Omental fat pad (tissue), 4 donors: Measurements from ENCODE around the gene C8G. TPM values are rescaled to one million over a fixed set of nuclear protein-coding genes. Genes with fewer than 3 reads are reported as not detected.

Source experiments
- ATAC-seq: fragments of 150-250 bp; one replicate; pipeline ENCODE4 v1.9.1; 2016; ENCODE audit warnings: mild to moderate bottlenecking, moderate library complexity; ENCODE audit not compliant: low FRiP score
- DNase-seq: peaks from one replicate; pipeline ENCODE4 v3.0.0-alpha.2; 2019; ENCODE audit warnings: low spot score
- total RNA-seq, 4 donors: library from RNA; depleted of rRNA; stranded (reverse); fragments of >200 nt; gene quantifications; one replicate each; pipeline ENCODE4 v1.1.0, GENCODE V29; 2016
- TF ChIP-seq, protein P1 (sequence below), 3 donors: fragments of 450-650 bp; IDR thresholded peaks; one replicate each; pipeline ENCODE4 v1.5.1; 2016 to 2017; ENCODE audit warnings: antibody characterized with exemption in 3 of 3, mild to moderate bottlenecking in 3 of 3, moderate library complexity in 2 of 3

The C8G gene
- total RNA-seq, 4 donors from 2014 or later, result 4.3 TPM; not detected in 3

DNA sequence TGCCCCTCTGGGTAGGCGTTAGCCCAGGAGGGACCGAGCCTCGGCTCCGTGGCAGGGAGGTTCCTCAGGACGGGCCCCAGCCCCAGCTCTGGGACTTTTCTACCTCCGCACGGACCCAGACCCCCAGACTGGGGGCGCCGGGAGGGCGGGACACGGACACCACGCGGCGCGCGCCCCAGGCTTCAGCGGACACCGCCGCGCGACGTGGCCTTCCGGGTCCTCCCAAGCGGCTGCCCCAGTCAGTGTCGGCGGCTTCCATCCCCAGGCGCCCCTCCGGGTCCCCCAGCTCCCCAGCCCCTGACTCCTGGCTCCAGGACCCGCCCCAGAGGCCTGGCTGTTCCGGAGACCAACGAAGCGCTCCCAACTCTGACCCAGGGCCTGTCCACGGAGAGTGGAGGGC is 40.8 kb downstream of the C8G start:
- ATAC-seq (no peak), DNase-seq (no peak)
- TF ChIP-seq, protein P1, sequence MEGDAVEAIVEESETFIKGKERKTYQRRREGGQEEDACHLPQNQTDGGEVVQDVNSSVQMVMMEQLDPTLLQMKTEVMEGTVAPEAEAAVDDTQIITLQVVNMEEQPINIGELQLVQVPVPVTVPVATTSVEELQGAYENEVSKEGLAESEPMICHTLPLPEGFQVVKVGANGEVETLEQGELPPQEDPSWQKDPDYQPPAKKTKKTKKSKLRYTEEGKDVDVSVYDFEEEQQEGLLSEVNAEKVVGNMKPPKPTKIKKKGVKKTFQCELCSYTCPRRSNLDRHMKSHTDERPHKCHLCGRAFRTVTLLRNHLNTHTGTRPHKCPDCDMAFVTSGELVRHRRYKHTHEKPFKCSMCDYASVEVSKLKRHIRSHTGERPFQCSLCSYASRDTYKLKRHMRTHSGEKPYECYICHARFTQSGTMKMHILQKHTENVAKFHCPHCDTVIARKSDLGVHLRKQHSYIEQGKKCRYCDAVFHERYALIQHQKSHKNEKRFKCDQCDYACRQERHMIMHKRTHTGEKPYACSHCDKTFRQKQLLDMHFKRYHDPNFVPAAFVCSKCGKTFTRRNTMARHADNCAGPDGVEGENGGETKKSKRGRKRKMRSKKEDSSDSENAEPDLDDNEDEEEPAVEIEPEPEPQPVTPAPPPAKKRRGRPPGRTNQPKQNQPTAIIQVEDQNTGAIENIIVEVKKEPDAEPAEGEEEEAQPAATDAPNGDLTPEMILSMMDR (IDR thresholded peaks at IDR 0.05), result no peak

DNA sequence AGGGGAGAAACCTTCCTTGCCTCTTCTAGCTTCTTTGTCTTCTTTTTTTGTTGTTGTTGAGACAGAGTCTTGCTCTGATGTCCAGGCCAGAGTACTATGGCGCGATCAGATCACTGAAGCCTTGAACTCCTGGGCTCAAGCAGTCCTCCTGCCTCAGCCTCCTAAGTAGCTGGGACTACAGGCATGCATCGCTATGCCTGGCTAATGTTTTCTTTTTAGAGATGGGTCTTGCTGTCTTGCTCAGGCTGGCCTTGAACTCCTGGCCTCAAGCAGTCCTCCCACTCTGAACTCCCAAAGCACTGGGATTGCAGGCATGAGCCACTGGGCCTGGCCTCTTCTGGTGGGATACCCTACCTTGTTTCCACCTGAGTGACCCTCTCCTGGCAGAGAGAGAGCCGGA is 43.8 kb downstream of the C8G start:
- TF ChIP-seq, protein P1 (IDR thresholded peaks at IDR 0.05), result no peak
- no peak for ATAC-seq
- no peak for DNase-seq

DNA sequence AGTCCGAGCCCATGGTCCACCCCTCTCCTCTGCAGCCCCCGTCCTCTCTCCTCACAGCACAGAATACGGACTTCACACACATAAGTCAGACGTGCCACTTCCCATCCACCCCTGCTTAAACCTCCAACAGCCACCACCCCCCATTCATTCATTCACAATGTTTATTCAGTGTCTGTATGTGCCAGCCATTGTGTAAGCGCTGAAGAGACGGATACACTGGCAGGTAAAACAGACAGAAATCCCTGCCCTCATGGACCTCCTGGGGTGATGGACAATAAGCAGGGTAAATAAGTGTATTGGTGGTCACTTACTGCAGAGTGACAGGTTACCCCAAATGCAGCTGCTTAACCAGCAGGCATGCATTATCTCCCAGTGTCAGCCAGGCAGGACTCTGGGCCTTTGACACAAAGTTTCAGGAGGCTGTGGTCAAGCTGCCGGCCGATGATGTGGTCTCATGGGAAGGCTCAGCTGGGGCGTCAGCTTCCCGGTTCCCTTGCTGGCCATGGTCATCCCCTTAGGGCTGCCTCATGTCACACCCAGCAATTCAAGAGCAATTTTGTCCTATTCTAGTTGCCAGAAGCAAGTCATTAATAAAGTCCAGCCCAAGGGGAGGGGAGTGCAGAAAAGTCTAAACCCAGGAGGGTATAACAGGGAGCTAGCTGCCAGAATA is 45.3 kb downstream of the C8G start:
- TF ChIP-seq, protein P1 (IDR thresholded peaks at IDR 0.05), result no peak
- ATAC-seq (no peak), DNase-seq (no peak)

DNA sequence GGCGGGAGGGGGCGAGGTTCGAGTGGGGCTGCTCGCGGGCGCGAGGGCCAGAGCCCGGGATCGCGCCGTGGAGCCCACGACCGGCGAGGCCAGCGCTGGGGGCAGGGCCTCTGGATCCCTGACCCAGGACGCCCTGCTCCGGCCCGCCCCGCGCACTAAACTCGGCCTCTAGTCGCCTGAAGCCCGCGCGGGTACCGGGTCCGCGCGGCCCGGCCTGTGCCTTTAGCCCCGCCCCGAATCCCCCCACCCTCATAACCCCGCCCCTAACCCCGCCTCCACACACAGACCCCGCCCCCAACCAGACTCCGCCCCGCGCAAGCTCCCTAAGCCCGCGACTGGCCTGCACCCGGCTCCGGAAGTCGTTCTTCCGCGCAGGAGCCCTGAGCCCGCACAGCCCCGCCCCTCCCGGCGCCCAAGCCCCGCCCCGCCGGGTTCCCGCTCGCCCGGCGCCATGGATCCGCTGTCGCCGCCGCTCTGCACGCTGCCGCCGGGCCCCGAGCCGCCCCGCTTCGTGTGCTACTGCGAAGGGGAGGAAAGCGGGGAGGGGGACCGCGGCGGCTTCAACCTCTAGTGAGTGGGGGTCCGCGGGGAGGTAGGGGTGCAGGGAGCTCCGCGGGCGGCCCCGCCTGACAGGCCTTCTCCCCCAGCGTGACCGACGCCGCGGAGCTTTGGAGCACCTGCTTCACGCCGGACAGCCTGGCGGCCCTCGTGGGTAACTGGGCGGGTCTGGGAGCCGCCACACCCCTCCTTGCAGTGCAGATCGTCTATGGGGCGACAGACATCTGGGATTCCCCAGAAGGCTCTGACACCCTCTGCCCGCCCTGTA is 47.2 kb downstream of the C8G start, which contains the start of gene PAXX:
Gene PAXX (plus strand): TSS at position 430 of the 826 bp plus-strand sequence. CDS start 22 bp downstream, at position 452.
- TF ChIP-seq, protein P1 (IDR thresholded peaks at IDR 0.05), result no peak
- peak; percentile 90 for ATAC-seq
- peak; percentile 82 for DNase-seq

DNA sequence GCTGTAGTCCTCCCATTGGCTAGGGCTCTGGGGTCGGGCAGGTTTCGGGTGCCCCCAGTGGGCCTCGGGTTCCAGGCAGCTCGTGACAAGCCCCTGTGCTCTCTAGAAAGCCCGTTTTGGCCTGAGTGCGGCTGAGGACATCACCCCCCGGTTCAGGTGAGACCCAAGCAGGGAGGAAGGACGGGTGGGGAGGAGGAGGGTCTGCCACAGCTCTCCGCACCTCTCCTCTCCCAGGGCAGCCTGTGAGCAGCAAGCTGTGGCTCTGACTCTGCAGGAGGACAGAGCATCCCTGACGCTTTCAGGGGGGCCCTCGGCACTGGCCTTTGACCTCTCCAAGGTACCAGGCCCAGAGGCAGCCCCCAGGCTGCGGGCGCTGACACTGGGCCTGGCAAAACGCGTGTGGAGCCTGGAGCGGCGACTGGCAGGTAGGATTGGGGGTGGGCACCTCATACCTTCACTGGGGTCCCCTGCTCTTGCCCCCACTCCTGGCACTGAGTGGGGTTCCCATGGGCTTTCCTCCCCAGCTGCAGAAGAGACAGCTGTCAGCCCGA is 47.9 kb downstream of the C8G start:
- TF ChIP-seq, protein P1 (IDR thresholded peaks at IDR 0.05), result no peak
- no peak for DNase-seq
- ATAC-seq, result no peak

DNA sequence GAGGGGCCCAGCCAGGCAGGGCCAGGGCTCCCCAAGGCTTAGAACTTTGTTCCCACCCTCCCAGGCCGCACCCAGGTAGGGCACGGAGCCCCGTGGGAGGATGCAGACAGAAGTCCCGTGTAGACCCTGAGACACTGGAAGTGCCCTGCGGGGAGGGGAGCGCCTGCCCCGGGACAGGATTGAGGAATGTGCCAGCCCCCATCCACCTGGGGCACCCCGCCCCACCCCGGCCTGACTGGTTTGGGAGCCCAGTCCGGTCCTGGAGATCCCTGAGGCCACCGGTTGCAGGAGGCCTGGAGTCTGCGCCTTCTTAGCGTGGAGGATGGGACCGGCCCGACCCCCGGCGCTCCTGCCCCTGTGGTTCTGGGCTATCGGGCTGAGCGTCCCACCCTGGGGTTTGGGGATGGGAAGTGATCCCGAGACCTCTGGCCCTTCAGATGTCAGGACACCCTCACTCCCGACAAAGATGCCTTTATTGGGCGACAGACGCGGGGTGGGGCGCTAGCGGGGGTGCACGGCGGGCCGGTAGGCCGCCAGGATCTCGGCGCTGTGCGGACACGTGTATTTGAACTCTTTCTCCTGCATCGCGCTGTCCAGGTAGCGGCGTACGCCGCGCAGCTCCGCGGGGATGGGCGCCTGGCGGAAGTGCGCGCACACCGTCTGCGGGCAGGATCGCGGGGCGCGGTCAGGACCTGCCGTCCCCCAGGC is 49.3 kb downstream of the C8G start:
- TF ChIP-seq, protein P1 (IDR thresholded peaks at IDR 0.05), result no peak
- DNase-seq, result no peak
- ATAC-seq, result no peak
